ENCODE data around the gene CEP68.
"Not testable (repeated sequence)": the region's sequence is repeated elsewhere in the genome, so short reads cannot be mapped to it uniquely, and the experiment has no call there.

CEP68 gene

GRCh38 chr2:65031341-65032018, 24.7 kb upstream of the CEP68 start:
- H3K4me3 ChIP-seq (replicated peaks; ENCODE audit: low read depth, low read length): no peak overlapping the region
- TF ChIP-seq, protein P1, sequence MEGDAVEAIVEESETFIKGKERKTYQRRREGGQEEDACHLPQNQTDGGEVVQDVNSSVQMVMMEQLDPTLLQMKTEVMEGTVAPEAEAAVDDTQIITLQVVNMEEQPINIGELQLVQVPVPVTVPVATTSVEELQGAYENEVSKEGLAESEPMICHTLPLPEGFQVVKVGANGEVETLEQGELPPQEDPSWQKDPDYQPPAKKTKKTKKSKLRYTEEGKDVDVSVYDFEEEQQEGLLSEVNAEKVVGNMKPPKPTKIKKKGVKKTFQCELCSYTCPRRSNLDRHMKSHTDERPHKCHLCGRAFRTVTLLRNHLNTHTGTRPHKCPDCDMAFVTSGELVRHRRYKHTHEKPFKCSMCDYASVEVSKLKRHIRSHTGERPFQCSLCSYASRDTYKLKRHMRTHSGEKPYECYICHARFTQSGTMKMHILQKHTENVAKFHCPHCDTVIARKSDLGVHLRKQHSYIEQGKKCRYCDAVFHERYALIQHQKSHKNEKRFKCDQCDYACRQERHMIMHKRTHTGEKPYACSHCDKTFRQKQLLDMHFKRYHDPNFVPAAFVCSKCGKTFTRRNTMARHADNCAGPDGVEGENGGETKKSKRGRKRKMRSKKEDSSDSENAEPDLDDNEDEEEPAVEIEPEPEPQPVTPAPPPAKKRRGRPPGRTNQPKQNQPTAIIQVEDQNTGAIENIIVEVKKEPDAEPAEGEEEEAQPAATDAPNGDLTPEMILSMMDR (IDR thresholded peaks at IDR 0.05; ENCODE audit: low read depth, low read length, missing control alignments): no peak
- DNase-seq (ENCODE audit: extremely low read depth, low read depth): no peak

DNA sequence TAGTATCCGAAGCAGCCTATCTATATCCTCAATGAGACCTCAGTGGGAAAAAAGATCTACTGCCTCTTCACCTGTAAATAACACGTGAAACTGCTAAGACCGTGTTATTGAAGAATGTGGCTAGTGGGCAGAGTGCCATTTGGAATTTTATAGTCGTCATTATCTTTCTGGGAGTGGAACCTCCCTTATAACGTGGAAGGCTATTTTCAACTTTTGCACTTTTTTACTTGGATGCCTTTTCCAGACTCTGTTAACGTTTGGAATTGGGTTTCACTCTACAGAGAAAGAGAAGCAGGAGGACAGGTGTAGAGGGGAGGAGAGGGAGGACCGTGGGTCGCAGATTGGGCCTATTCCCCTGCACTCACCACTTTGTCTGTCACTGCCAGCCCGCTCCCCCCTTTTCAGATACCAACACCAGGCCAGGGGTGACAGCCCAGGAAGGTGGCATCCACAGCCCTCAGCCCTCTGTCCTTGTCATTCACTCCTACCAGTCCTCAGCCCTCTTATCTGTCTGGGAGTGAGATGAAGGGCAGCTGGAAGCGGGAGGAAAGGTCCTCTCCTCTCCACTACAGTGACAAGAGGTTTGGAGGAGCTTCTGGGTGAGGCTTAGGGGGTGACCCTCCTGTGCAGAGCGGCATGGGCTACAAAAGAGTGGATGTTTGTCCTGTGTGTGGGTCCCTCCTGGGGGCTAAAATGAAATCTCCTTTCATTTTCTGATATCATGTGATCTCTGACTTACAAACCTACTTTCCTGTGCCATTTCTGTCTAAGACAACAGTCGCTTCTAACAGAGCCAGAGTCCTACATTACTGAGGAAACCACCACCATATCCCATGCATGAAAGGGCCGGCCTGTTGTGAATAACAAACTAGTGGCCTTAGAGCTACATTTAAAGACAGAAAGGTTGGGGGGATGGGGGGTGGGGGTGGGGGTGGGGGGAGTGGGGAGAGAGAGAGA, 23.9 kb upstream of the CEP68 start:
- TF ChIP-seq, protein P1 (IDR thresholded peaks at IDR 0.05; ENCODE audit: low read depth, low read length, missing control alignments): no peak
- no peak overlapping the region for H3K4me3 ChIP-seq (replicated peaks; ENCODE audit: low read depth, low read length)
- no peak for DNase-seq (ENCODE audit: extremely low read depth, low read depth)

DNA sequence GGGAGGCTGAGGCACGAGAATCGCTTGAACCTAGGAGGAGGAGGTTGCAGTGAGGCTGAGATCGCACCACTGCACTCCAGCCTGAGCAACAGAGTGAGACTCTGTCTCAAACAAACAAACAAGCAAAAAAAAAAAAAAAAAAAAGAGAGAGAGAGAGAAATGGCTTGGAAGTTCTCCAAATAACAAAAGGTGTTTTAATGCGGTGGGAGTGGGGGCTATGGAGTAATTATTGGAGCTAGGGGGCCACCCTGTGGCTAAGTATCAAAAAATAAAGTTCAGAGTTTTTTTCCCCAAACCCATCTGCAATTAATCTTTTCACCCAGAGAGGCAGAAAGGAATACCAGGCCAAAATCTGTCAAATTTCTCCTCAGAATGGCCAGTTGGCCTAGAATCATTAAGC, 23.0 kb upstream of the CEP68 start:
- no peak for DNase-seq (ENCODE audit: extremely low read depth, low read depth)
- H3K4me3 ChIP-seq (replicated peaks; ENCODE audit: low read depth, low read length): no peak overlapping the region

DNA sequence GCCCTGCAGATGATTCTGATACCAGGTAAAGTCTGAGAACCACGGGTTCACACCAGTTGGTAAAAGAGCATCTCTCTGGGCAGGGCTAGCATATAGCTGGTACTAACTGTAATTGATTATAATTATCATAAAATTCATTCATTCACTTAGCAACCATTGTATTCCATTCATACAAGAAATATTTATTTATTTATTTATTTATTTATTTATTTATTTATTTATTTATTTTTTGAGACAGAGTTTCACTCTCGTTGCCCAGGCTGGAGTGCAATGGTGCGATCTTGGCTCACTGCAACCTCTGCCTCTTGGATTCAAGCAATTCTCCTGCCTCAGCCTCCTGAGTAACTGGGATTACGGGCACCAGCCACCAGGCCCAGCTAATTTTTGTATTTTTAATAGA, 22.5 kb upstream of the CEP68 start:
- not testable (repeated sequence) for H3K4me3 ChIP-seq (replicated peaks; ENCODE audit: low read depth, low read length); DNase-seq (ENCODE audit: extremely low read depth, low read depth)

More for the DNA sequence above, 23.0 kb upstream of the CEP68 start:
- TF ChIP-seq, protein P1 (IDR thresholded peaks at IDR 0.05; ENCODE audit: low read depth, low read length, missing control alignments): no peak

GRCh38 chr2:65035351-65035943, 20.8 kb upstream of the CEP68 start:
- no peak for DNase-seq (ENCODE audit: extremely low read depth, low read depth)
- TF ChIP-seq, protein P1 (IDR thresholded peaks at IDR 0.05; ENCODE audit: low read depth, low read length, missing control alignments): no peak

DNA sequence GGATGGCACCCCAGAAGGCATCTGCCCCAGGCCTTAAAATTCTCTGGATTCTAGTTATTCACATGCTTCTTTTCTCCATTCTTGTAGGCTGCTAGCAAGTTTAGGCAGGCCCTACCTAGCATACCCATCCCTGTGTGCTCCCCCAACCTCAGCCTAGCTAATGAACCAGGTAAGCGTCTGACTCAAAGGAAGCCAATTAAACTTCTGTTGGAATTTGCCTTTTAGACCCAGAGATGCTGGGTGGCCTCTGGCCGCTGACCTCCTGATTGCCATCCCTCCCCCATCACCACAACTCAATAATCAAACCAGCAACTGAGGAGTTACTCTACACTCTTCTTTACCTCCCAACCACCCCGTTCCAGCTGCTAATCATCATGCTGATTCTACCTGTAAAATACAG, 19.0 kb upstream of the CEP68 start:
- TF ChIP-seq, protein P1 (IDR thresholded peaks at IDR 0.05; ENCODE audit: low read depth, low read length, missing control alignments): no peak
- no peak for DNase-seq (ENCODE audit: extremely low read depth, low read depth)
- H3K4me3 ChIP-seq (replicated peaks; ENCODE audit: low read depth, low read length): no peak overlapping the region

More at GRCh38 chr2:65035351-65035943, 20.8 kb upstream of the CEP68 start:
- H3K4me3 ChIP-seq (replicated peaks; ENCODE audit: low read depth, low read length): no peak overlapping the region

DNA sequence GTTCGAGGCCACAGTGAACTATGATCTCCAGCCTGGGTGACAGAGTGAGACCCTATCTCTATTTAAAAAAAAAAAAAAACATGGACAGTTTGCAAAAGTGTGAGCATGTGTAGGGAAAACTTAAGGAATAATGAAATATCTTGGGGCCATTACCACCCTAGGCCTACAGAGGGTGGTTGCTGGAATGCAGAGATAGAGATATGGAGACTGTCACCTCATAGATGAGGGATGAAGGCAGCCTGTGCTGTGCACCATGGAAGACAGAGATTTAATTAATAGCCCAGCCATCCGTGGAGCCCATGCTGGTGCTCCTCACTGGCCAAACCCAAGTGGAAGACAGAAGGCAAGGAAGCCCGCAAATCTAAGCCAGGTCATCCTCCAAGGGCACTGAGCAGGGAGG, 16.6 kb upstream of the CEP68 start:
- H3K4me3 ChIP-seq (replicated peaks; ENCODE audit: low read depth, low read length): no peak overlapping the region
- TF ChIP-seq, protein P1 (IDR thresholded peaks at IDR 0.05; ENCODE audit: low read depth, low read length, missing control alignments): no peak

More for the DNA sequence above, 16.6 kb upstream of the CEP68 start:
- no peak for DNase-seq (ENCODE audit: extremely low read depth, low read depth)
